NOMO-1 (cell line): ENCODE measurements around the gene ADARB1.
A peak's percentile ranks its signal among the peaks of the same experiment; 100 is the strongest.

ENCODE experiments used
- DNase-seq, 2 experiments: peaks; one replicate each; lab custom pipeline; 2025; ENCODE audit not compliant: unreplicated experiment in 2 of 2; lab: John Stamatoyannopoulos, UW

Gene ADARB1

GRCh38 chr21:45259206-45259840 is 184.9 kb downstream of the ADARB1 start:
- no peak for DNase-seq

- peak in 1 of 2 experiments; percentile 8 for DNase-seq
These were observed 185.9 kb downstream of the ADARB1 start for GRCh38 chr21:45260191-45260825.

GRCh38 chr21:45261093-45261492 is 186.7 kb downstream of the ADARB1 start:
- no peak for DNase-seq

- DNase-seq, result no peak
These were observed 187.7 kb downstream of the ADARB1 start for GRCh38 chr21:45262041-45262581.

GRCh38 chr21:45262616-45263015 is 188.2 kb downstream of the ADARB1 start:
- peak; percentile 41 to 49 for DNase-seq

- DNase-seq, result no peak
These were observed 189.2 kb downstream of the ADARB1 start for GRCh38 chr21:45263534-45263933.

- no peak for DNase-seq
These were observed 189.9 kb downstream of the ADARB1 start for GRCh38 chr21:45264146-45264911.

GRCh38 chr21:45264912-45265515 is 190.6 kb downstream of the ADARB1 start:
- no peak for DNase-seq

- DNase-seq, result no peak
These were observed 191.5 kb downstream of the ADARB1 start for GRCh38 chr21:45265721-45266517.

- DNase-seq, result no peak
These were observed 192.4 kb downstream of the ADARB1 start for GRCh38 chr21:45266518-45267389.

GRCh38 chr21:45267390-45267760 is 193.0 kb downstream of the ADARB1 start:
- DNase-seq, result no peak

GRCh38 chr21:45269861-45270260 is 195.5 kb downstream of the ADARB1 start:
- DNase-seq, result no peak

GRCh38 chr21:45270306-45270821 is 196.0 kb downstream of the ADARB1 start:
- DNase-seq, result no peak
